CD4-positive, alpha-beta T cell treated with Interleukin-1 beta for 1 hour (primary cell): ENCODE measurements around the gene WASF3.
"Not testable (repeated sequence)": the region's sequence is repeated elsewhere in the genome, so short reads cannot be mapped to it uniquely, and the experiment has no call there.

Experiments
- DNase-seq, 2 donors: peaks; one replicate each; pipeline ENCODE4 v3.0.0-alpha.2; 2020 to 2022

Gene WASF3

GRCh38 chr13:26721251-26722121 is 164.0 kb downstream of the WASF3 start:
- peak; percentile 24 to 45 for DNase-seq

- no peak for DNase-seq
Observed at GRCh38 chr13:26722321-26722720, 164.8 kb downstream of the WASF3 start.

GRCh38 chr13:26723620-26724019 is 166.1 kb downstream of the WASF3 start:
- DNase-seq, result not testable (repeated sequence)

GRCh38 chr13:26726684-26727083 is 169.2 kb downstream of the WASF3 start:
- no peak for DNase-seq

- DNase-seq, result no peak
Observed at GRCh38 chr13:26727122-26727521, 169.6 kb downstream of the WASF3 start.

- no peak for DNase-seq
Observed at GRCh38 chr13:26727633-26728032, 170.2 kb downstream of the WASF3 start.

- no peak for DNase-seq
Observed at GRCh38 chr13:26735677-26736076, 178.2 kb downstream of the WASF3 start.
